Right lung (tissue), 10 donors: ENCODE results near the gene SDHAF1. TPM values are rescaled to one million over a fixed set of nuclear protein-coding genes. Genes with fewer than 3 reads are reported as not detected.
A peak's percentile ranks its signal among the peaks of the same experiment; 100 is the strongest.
"Not testable (repeated sequence)": the region's sequence is repeated elsewhere in the genome, so short reads cannot be mapped to it uniquely, and the experiment has no call there.

Experiments used
- DNase-seq, 2 donors: peaks; one replicate each; pipeline ENCODE4 v3.0.0-alpha.2; 2013
- long read RNA-seq, 8 donors: transcript quantifications; one replicate each; lab custom pipeline, GENCODE V29; 2026
- polyA plus RNA-seq, 5 donors: library from polyadenylated mRNA; unstranded; fragments of 120-200 nt; gene quantifications; one replicate each; pipeline versions ENCODE4 v1.2.1 to v1.2.3, GENCODE V29; 2013; ENCODE audit warnings: inconsistent platforms in 1 of 5, low replicate concordance in 1 of 5; ENCODE audit not compliant: insufficient read length in 5 of 5, insufficient read depth in 1 of 5

SDHAF1 gene, protein sequence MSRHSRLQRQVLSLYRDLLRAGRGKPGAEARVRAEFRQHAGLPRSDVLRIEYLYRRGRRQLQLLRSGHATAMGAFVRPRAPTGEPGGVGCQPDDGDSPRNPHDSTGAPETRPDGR
- polyA plus RNA-seq: 10 to 100 TPM in 4 of 5 donors, 1 to 10 TPM in 1; 9.1 to 15.0 (median 11.7) TPM
- long read RNA-seq, donor 1, transcript SDHAF1-201 (1 exons, 1,117 nt): major isoform, 30 of 30 reads
- long read RNA-seq, donor 1, partial matches to known transcripts: 0 of 30 reads
- long read RNA-seq, donor 1, other reads (novel, unspliced or antisense): 0 of 30 reads
- long read RNA-seq, donor 2, transcript SDHAF1-201 (1 exons, 1,117 nt): major isoform, 17 of 17 reads
- long read RNA-seq, donor 2, partial matches to known transcripts: 0 of 17 reads
- long read RNA-seq, donor 2, other reads (novel, unspliced or antisense): 0 of 17 reads
- long read RNA-seq, donor 3, transcript SDHAF1-201 (1 exons, 1,117 nt): major isoform, 25 of 25 reads
- long read RNA-seq, donor 3, partial matches to known transcripts: 0 of 25 reads
- long read RNA-seq, donor 3, other reads (novel, unspliced or antisense): 0 of 25 reads
- long read RNA-seq, donor 4, transcript SDHAF1-201 (1 exons, 1,117 nt): major isoform, 15 of 15 reads
- long read RNA-seq, donor 4, partial matches to known transcripts: 0 of 15 reads
- long read RNA-seq, donor 4, other reads (novel, unspliced or antisense): 0 of 15 reads
- long read RNA-seq, donor 5, transcript SDHAF1-201 (1 exons, 1,117 nt): major isoform, 29 of 49 reads
- long read RNA-seq, donor 5, partial matches to known transcripts: 20 of 49 reads
- long read RNA-seq, donor 5, other reads (novel, unspliced or antisense): 0 of 49 reads
- long read RNA-seq, donor 6, transcript SDHAF1-201 (1 exons, 1,117 nt): major isoform, 31 of 31 reads
- long read RNA-seq, donor 6, partial matches to known transcripts: 0 of 31 reads
- long read RNA-seq, donor 6, other reads (novel, unspliced or antisense): 0 of 31 reads
- long read RNA-seq, donor 7, transcript SDHAF1-201 (1 exons, 1,117 nt): major isoform, 12 of 12 reads
- long read RNA-seq, donor 7, partial matches to known transcripts: 0 of 12 reads
- long read RNA-seq, donor 7, other reads (novel, unspliced or antisense): 0 of 12 reads
- long read RNA-seq, donor 8, transcript SDHAF1-201 (1 exons, 1,117 nt): major isoform, 7 of 7 reads
- long read RNA-seq, donor 8, partial matches to known transcripts: 0 of 7 reads
- long read RNA-seq, donor 8, other reads (novel, unspliced or antisense): 0 of 7 reads

DNA sequence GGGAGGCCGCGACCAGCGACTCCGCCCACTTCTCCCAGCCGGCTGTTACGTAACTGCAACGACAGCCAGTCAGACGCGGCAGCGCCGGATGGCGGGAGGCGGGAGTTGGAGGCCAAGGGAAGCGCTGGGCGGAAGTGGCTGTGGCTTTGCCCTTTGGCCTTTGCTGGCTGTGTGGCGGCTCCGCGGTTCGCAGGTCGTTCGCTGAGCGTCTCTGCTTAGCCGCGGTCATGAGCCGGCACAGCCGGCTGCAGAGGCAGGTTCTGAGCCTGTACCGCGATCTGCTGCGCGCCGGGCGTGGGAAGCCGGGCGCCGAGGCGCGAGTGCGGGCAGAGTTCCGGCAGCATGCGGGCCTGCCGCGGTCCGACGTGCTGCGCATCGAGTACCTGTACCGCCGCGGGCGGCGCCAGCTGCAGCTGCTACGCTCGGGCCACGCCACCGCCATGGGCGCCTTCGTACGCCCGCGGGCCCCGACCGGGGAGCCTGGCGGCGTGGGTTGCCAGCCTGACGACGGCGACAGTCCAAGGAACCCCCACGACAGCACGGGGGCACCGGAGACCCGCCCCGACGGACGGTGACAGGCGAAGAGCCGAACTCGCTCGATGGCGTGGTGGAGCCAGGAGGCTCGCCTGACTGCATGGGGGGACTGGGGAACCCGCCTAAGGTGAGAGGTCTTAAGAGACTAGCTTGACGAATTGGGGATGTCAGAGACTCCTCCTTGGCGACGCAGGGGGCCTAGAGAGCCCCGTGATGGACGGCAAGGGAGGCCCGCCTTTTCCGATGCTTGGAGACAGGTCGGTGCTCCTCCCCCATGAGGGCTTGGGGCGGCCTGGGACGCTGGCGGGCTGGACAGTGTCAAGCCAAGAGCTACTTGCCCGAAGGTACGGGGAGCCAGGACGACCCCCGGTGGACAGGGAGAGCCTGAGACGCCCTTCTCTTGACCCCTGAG lies at the start of gene SDHAF1:
Gene SDHAF1 (plus strand): TSS at position 141 of the 946 bp plus-strand sequence. CDS start 87 bp downstream, at position 228.
- DNase-seq: peak; percentile 91 to 93

DNA sequence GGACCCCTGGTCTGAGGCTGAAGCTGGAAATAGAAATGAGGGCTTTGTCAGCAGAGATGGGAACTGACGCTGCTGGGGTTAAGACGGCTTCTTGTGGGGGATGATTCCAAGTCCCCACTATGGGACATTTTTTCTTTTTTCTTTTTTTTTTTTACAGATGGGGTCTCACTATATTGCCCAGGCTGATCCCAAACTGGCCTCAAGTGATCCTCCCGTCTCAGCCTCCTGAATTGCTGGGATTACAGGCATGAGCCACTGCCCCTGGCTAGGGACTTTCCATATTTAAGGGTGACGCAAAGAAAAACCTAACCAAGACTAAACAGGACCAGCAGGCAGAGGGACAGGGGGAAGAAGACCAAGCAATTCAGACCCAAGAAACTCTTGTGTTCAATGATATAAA lies 48.8 kb upstream of the SDHAF1 start:
- no peak for DNase-seq

DNA sequence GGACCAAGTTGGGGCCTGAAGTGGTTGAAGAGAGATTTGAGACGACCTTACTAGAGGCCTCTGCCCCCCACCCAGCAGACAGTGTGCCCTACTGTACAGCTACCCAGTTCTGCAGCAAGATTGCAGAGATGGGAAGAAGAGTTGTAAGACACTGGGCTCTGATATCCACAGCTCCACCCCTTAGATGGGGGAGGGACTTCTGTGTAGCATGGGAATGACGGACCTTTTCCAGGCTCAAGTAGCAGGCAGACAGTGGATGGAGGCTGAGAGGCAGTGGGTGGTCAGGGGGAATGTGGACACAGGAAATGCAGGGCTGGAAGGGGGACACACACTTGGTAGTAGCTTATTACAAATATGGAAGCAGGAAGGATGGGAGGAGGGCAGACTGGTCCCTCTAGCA lies 45.9 kb upstream of the SDHAF1 start:
- no peak for DNase-seq

DNA sequence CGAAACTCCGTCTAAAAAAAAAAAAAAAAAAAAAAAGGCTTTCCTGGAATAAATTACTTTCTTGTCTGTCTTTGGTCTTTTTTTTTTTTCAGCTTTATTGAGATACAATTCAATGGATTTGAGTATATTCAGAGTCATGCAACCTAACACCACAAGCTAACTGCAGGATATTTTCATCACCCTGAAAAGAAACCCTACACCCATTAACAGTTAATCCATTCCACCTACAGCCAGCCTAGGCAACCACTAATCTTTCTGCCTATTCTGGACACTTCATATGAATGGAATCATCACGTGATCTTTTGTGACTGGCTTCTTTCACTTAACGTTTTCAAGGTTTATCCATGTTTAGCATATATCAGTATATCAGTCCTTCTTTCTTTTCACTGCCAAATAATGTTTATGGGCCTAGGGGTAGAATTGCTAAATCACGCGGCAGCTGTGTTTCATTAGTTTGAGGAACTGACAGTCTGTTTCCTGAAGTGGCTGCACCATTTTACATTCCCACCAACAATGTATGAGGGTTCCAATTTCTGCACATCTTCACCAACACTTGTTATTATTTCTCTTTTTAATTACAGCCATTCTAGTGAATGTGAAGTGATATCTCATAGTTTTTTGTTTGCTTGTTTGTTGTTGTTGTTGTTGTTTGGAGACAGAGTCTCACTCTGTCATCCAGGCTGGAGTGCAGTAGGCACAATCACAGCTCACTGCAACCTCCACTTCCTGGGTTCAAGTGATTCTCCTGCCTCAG lies 38.9 kb upstream of the SDHAF1 start:
- no peak for DNase-seq

DNA sequence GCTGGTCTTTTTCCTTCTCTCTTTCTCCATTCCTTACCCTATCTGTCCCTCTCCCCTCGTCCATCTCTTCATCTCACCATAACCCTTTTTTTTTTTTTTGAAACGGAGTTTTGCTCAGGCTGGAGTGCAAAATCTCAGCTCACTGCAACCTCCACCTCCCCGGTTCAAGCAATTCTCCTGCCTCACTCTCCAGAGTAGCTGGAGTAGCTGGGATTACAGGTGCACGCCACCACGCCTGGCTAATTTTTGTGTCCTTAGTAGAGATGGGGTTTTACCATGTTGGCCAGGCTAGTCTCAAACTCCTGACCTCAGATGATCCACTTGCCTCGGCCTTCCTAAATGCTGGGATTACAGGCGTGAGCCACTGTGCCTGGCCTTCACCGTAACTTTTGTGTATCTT lies 37.6 kb upstream of the SDHAF1 start:
- DNase-seq: not testable (repeated sequence)

DNA sequence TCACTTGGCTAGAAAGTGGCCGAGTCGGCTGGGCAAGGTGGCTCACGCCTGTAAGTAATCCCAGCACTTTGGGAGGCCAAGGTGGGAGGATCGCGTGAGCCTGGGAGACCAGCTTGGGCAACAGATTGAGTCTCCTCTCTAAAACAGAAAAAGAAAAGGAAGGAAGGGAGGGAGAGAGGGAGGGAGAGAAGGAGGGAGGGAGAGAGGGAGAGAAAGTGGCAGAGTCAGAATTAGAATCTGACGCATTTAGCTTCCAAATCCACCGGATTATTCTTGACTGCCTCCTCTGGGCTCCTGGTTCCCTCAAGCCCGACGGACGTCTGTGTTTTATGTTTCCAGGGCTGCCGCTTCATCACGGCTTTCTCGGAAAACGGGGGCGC lies 36.3 kb upstream of the SDHAF1 start:
- DNase-seq: no peak

DNA sequence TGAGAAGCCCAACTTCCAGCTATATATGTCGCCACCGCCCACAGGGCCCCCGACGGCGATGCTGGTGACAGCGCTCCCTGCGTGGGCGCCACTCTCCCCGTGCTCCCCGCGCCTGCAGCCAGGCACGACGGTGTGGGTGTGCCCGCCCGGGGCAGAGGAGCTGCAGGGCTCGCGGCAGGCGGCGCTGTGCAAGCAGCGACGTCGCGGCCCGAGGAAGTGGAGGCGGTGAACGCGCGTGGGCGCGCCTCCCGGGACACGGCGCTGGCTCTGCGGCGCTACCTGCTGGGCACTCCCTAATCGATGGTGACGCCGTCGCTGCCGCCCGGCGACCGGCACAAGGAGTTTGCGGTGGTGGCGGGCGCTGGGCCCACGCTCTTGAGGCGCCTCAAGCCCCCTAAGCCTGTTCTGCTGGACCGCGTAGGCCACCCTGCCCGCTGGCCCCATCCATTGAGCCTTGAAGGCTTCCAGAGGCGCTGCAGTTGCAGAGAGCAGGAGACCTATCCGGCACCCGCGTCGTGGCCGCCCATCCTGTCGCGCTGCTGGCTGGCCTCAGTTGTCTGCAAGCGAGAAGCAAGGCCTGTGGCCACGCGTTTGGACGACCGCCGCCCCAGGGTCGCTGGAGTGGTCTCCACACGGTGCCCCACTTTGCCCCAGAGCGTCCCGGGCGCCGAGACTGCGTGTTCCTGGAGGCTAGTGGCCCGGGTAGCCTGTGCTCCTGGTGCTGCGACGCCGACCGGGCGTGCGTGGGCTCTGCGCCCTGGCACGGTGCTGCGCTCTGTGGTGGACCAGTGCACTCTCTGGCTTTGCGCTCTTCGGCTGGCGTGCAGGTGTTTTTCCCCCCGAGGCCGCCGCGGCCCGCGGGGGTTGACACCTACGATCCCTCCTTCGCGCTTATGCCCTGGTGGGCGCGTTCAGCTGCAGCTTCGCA lies 35.7 kb upstream of the SDHAF1 start:
- DNase-seq: no peak

DNA sequence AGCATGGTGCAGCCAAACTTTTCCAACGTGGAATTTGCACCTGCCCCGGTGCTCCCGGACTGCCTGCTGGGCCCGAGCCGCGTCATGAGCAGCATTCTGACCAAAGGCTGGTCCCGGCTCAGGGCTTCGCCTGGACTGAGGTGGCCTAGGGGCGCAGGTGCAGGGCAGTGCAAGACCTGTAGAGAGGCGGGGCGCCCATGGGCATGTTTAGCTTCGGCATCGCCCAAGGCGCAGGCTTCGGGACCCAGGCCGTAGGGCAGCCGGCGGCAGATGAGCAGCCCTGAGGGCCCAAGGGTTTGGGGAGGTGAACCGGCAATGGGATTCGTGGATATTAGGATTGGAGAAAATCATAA lies 35.0 kb upstream of the SDHAF1 start:
- DNase-seq: no peak

DNA sequence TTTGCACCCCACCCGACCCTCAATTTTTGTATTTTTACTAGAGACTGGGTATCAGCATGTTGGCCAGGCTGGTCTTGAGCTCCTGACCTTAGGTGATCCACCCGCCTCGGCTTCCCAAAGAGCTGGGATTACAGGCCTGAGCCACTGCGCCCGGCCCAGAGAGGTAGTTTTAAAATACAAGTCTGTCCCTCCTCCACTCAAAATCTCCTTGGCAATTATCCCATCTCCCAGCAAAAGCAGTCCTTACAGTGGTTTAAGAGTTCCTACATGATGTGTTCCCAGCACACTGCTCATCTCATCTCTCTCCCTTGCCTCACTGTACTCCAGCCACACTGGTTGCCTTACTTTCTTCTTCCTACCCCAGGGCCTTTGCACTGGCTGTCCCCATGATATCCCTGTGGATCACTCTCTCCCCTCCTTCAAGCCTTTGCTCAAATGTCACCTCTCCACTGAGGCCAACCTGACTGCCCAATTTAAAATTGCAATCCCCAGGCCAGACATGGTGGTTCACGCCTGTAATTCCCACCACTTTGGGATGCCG lies 34.5 kb upstream of the SDHAF1 start:
- DNase-seq: no peak

DNA sequence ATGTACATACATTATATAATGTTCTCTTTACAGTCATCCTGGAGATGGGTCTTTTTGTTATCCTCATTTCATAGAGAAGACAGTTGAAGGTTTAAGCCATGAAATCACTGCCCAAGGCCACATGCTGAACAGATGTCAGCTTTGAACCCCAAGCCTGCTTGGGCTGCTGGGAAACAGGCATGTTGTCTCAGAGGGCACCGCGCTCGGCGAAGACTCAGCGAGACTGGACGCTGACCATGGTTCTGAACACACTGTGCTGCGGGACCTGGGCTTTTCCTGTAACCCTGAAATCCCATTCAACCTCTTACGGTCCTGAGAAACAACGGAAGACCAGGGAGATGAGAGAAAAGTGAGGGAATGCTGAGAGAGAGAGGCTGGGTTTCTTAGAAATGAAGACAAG lies 31.5 kb upstream of the SDHAF1 start:
- DNase-seq: peak; percentile 54 to 55

DNA sequence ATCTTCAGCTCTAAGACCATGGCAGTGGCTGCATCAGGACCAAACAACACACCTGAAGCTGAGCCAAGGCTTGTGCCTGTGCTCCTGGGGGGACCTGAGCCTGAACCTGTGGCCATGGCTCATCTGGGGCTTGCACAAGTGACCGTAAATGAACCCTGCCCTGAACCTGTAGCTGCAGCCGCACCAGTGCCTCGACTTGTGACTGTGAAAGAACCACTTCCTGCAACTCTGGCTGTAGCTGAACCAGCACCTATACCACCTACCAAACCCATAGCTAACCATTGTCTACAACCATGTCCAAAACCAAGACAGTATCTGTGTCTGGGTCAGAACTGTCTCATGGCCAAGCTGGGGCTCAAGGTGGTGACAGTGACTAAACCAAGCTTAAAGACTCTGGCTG lies 28.2 kb upstream of the SDHAF1 start:
- no peak for DNase-seq

DNA sequence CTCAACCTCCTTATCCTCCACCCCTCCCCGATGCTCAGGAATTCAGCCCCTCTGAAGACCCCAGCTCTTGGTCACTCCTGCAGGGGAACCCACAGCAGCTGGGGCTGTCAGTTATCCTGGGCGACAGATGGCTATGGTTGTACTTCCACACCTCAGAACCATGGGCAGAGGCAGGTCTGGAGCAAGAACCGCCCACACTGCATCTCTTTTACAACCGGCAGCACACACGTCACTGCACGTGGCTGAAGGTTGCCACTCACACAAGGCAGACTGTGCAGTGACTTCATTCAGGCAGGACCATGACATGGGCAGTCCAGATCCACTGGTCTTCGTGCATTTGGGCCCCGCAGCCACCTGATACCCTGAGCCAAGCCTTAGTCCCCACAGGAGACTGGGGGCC lies 21.5 kb upstream of the SDHAF1 start:
- DNase-seq: no peak

DNA sequence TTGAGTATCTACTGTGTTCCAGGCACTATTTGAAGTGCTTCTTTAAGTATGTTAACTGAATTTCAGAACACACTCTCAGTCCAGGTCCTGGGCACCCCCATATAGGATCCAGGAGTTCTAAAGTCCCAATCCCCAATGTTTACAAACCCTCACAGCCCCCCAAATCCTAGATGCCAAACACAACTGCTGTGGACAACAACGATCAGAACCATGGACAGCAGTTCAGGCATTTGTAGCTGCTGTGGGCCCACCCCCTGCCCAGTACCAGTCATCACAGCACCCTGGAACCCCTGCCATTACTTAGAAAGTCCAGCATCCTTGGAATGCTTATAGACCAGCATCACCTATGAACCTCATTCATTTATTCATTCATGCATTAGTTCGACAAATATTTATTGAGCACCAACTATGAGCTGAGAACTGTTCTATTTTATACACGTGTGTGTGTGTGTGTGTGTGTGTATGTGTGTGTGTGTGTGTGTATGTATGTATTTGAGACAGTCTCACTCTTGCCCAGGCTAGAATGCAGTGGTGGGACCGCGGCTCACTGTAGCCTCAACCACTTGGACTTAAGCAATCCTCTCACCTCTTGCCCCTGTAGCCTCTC lies 19.3 kb upstream of the SDHAF1 start:
- DNase-seq: no peak

DNA sequence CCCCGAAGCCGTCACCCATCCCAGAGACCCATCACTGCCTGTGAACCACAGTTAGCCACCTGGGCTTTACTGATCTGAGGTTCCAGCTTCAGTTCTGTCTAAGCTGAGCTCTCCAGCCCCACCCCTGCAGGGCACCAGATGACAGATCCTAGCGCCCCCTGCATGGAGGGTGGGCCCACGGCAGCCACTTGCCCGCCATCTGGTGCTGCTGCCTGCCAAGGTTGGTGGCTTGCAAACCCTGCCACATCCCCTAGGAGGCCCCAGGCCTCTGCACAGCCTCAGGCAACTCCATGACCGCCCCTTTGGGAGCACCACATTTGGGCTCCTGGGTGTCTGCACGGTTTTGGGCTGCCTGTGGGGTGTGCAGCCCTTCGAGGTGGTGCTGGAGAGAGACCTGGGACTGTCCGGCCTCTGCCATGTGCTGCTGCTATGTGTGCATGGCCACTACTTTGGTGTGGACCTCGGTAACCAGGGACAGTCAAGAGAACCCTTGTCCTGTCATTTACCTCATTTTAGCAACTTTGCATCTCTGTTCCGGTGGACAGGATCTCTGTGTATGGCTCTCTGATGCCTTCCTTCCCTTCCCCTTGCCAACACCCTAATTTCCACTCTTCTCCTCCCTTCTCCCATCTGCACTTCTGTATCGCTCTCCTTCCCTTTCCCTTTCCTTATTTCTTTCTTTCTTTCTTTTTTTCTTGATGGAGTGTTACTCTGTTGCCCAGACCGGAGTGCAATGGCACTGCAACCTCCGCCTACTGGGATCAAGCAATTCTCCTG lies 17.4 kb upstream of the SDHAF1 start:
- DNase-seq: no peak

DNA sequence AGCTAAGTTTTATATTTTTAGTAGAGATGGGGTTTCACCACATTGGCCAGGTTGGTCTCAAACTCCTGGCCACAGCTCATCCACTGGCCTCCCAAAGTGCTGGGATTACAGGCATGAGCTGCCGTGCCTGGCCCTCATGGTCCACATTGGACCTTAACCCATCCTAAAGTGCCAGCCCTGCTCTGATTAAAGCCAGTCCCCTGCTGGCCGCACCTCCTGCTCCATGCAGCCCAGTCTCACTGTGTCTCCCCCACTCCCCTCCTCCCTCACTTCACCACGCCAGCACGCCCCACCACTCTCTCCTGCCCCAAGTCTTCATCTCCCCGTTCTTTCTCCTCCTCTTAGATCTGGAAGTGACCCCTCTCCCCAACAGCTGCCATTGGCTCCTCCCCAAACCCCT lies 16.7 kb upstream of the SDHAF1 start:
- DNase-seq: no peak

DNA sequence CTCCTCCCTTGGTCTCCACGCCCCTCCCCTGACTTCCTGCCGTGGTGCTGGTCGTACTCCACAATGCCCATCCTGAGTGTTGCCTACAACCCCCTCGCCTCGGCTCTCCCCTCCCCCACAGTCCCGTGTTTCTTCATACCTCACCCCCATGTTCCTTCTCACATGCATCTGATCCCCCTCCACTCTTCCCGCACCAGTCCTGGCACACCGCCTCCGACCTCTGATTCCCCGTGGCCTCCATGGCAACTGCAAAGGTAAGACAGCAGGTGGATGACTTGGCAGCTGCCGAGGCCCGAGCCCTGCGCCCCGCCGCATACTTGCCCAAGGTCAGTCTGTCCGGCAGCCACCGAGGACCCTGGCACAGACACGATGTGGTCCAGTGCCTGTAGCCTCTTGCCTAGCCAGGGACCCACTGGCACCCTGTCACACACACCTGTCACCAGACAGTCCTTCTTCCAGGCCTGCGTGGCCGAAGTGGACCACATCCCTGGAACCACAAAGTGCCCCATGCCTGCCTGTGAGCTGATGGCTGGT lies 16.1 kb upstream of the SDHAF1 start:
- no peak for DNase-seq

DNA sequence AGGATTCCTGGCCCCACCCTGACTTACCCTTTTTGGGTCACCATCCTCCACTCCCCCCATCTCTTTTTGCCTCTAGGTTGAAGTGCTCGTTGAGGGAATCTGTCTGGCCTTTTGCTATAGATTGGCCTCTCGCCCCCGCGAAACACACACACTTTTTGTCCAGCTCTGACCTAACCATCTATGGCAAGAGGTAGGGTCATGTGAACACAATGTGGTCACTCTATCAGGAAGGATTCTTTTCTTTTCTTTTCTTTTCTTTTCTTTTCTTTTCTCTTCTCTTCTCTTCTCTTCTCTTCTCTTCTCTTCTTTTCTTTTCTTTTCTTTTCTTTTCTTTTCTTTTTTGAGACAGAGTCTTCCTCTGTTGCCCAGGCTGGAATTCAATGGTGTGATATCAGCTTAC lies 14.0 kb upstream of the SDHAF1 start:
- DNase-seq: not testable (repeated sequence)
